DND-41 (cell line): ENCODE results near the gene HOOK1.

Source experiments
- ATAC-seq: fragments of 200-7000 bp; cut with Tn5 transposase; 3 replicates; pipeline ENCODE4 v1.9.1; 2021; ENCODE audit warnings: low read depth; ENCODE audit not compliant: insufficient read depth
- DNase-seq: peaks from one replicate; pipeline ENCODE4 v3.0.0-alpha.2; 2020
- H2AFZ ChIP-seq: 2 replicates; pipeline ENCODE4 v1.6.0; 2012; ENCODE audit warnings: low read depth, low read length
- H3K27ac ChIP-seq: 2 replicates; pipeline ENCODE4 v1.5.1; 2012; ENCODE audit warnings: low read length, inconsistent platforms
- H3K27me3 ChIP-seq: fragments of 200-600 bp; sonication (generic); 2 replicates; pipeline ENCODE4 v1.6.0; 2012; ENCODE audit warnings: low read length, mild to moderate bottlenecking, inconsistent platforms; ENCODE audit not compliant: insufficient read depth, poor library complexity
- H3K36me3 ChIP-seq: 2 replicates; pipeline ENCODE4 v1.5.1; 2012; ENCODE audit warnings: low read length, inconsistent platforms; ENCODE audit not compliant: insufficient read depth
- H3K4me1 ChIP-seq: 2 replicates; pipeline ENCODE4 v1.5.1; 2012; ENCODE audit warnings: mild to moderate bottlenecking, low read length; ENCODE audit not compliant: insufficient read depth
- H3K4me2 ChIP-seq: 2 replicates; pipeline ENCODE4 v1.6.0; 2012; ENCODE audit warnings: mild to moderate bottlenecking, moderate library complexity, low read length, inconsistent platforms; ENCODE audit not compliant: insufficient read depth
- H3K4me3 ChIP-seq, 2 experiments: fragments of 200-600 bp in 1 of 2; shearing (Covaris generic) in 1 of 2; 2 replicates each; pipeline ENCODE4 v1.5.1; 2012 to 2016; ENCODE audit warnings: inconsistent platforms in 2 of 2, low read length in 2 of 2, mild to moderate bottlenecking in 2 of 2, low read depth in 1 of 2, moderate library complexity in 1 of 2
- H3K79me2 ChIP-seq: 2 replicates; pipeline ENCODE4 v1.6.0; 2012; ENCODE audit warnings: low read length, inconsistent platforms; ENCODE audit not compliant: insufficient read depth
- H3K9ac ChIP-seq: 2 replicates; pipeline ENCODE4 v1.6.0; 2012; ENCODE audit warnings: low read depth, mild to moderate bottlenecking, inconsistent platforms, low read length, moderate library complexity
- H3K9me3 ChIP-seq: 2 replicates; pipeline ENCODE4 v1.5.1; 2012; ENCODE audit warnings: low read length, moderate library complexity, mild to moderate bottlenecking, inconsistent platforms; ENCODE audit not compliant: insufficient read depth, severe bottlenecking
- H4K20me1 ChIP-seq: 2 replicates; pipeline ENCODE4 v1.6.0; 2012; ENCODE audit warnings: low read length; ENCODE audit not compliant: insufficient read depth
- EZH2 ChIP-seq: IDR thresholded peaks from 3 replicates; pipeline ENCODE4 v1.6.1; 2012; ENCODE audit warnings: borderline replicate concordance, low read depth, mild to moderate bottlenecking, moderate library complexity, low read length, inconsistent platforms; ENCODE audit not compliant: severe bottlenecking
- TF ChIP-seq, protein P1 (sequence below): IDR thresholded peaks from 2 replicates; pipeline ENCODE4 v1.5.1; 2012; ENCODE audit warnings: borderline replicate concordance, low read length, moderate library complexity, mild to moderate bottlenecking; ENCODE audit not compliant: poor library complexity, severe bottlenecking; ENCODE audit errors: extremely low read depth

Gene HOOK1

DNA sequence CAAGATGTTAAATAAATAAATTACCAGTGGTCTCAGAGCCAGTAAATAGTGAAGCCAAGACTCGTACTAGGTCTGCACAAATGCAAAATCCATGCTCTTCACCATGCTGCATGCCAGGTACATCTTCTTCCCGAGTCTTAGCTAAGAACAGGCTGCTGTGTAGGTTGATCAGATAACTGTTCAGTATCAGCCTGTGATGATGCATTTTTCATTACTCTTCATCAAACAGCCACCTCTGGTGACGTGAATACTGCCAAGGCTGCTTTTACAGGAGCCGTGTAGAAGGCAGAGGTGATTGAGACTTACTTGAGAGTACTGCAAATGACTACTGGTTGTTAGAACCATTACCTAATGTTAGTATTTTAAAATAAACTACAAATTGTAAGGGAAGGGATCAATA, 39.3 kb upstream of the HOOK1 start:
- H4K20me1 ChIP-seq, result no peaks in the 10 kb centered on the region
- ATAC-seq (no peak), DNase-seq (no peak)
- H3K4me1 ChIP-seq, result no peaks in the 10 kb centered on the region
- no peaks in the 10 kb centered on the region for H3K36me3 ChIP-seq
- no peaks in the 10 kb centered on the region for H3K27me3 ChIP-seq
- no peak overlapping the region for H3K4me2 ChIP-seq
- no peak overlapping the region for H3K9ac ChIP-seq
- TF ChIP-seq, protein P1, sequence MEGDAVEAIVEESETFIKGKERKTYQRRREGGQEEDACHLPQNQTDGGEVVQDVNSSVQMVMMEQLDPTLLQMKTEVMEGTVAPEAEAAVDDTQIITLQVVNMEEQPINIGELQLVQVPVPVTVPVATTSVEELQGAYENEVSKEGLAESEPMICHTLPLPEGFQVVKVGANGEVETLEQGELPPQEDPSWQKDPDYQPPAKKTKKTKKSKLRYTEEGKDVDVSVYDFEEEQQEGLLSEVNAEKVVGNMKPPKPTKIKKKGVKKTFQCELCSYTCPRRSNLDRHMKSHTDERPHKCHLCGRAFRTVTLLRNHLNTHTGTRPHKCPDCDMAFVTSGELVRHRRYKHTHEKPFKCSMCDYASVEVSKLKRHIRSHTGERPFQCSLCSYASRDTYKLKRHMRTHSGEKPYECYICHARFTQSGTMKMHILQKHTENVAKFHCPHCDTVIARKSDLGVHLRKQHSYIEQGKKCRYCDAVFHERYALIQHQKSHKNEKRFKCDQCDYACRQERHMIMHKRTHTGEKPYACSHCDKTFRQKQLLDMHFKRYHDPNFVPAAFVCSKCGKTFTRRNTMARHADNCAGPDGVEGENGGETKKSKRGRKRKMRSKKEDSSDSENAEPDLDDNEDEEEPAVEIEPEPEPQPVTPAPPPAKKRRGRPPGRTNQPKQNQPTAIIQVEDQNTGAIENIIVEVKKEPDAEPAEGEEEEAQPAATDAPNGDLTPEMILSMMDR, result no peak
- no peak for TF ChIP-seq EZH2
- H2AFZ ChIP-seq, result no peak overlapping the region
- H3K79me2 ChIP-seq, result no peaks in the 10 kb centered on the region
- no peaks in the 10 kb centered on the region for H3K9me3 ChIP-seq
- no peak overlapping the region for H3K27ac ChIP-seq
- no peak overlapping the region for H3K4me3 ChIP-seq

DNA sequence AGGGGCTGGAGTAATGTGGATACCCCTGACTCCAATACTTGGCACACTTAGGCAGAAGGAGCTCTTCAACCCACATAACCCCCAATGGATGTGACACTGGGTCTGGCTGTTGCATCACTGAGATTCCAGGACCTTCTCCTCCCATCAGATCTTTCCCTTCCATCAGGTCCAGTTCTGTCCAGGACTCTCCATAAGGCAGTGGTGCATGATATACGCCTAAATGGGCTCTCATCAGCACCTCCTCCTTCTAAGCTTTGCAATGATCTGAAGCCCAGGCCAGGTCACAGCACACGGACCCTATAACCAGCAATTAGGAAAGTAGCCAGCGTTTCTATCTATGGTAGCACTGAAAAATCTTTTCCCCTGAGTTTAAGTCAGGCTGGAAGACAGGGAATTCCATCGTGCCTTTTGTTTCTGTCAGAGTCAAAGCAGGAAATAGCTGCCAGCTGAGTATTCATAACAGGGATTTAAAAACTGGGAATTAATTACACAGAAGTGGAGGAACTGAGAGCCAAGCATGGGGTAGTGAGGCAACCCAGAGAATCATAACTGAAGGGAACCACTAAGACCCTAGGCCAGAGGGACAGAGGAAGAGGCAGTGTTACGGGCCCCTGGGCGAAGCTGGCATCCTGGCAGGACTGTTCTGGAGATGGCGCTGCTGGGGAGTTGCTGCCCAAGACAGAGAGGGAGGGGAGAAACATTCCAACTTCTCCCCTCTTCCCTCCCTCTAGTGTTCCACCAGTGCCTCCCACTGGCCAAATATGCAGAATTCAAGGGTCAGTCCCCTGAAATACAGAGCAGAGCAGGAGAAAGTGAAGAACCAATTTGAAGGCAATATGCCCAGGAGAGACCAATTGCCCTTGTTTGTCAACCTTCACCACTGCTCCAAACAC, 37.5 kb upstream of the HOOK1 start:
- DNase-seq (no peak), ATAC-seq (no peak)
- Histone ChIP-seq H3K27me3 (no peaks in the 10 kb centered on the region), H3K4me1 (no peaks in the 10 kb centered on the region), H4K20me1 (no peaks in the 10 kb centered on the region), H3K4me3 (no peak overlapping the region), H3K9me3 (no peaks in the 10 kb centered on the region), H2AFZ (no peak overlapping the region), H3K9ac (no peak overlapping the region), H3K4me2 (no peak overlapping the region), H3K79me2 (no peaks in the 10 kb centered on the region), H3K36me3 (no peaks in the 10 kb centered on the region), H3K27ac (no peak overlapping the region)
- TF ChIP-seq, protein P1, result peak; percentile 17
- TF ChIP-seq EZH2, result no peak

DNA sequence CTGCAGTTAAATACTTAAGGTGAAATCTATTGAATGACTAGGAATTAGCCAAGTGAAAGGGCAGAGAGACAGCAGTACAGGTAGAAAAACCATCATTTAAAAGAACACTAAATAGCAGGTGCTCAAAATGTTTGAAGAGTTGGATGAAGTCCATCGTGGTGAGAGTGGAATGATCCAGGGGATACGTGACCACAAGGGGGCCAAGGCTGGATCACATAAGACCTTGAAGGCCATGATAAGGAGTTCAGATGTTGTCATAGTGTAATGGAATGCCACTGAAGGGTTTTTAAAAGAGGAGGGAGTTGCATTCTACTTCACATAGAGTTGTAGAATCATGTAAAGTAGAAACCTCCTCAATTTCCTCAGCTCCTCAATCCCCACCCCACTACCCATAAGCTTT, 34.8 kb upstream of the HOOK1 start:
- DNase-seq (no peak), ATAC-seq (no peak)
- no peaks in the 10 kb centered on the region for H3K9me3 ChIP-seq

More for the DNA sequence above, 34.8 kb upstream of the HOOK1 start:
- H3K27ac ChIP-seq, result no peak overlapping the region
- no peak overlapping the region for H3K4me3 ChIP-seq
- H3K4me2 ChIP-seq, result no peak overlapping the region
- H3K4me1 ChIP-seq, result no peaks in the 10 kb centered on the region
- no peaks in the 10 kb centered on the region for H3K27me3 ChIP-seq
- no peaks in the 10 kb centered on the region for H3K79me2 ChIP-seq
- no peaks in the 10 kb centered on the region for H4K20me1 ChIP-seq
- no peak overlapping the region for H3K9ac ChIP-seq
- TF ChIP-seq, protein P1, result peak; percentile 36
- TF ChIP-seq EZH2, result no peak
- no peak overlapping the region for H2AFZ ChIP-seq
- H3K36me3 ChIP-seq, result no peaks in the 10 kb centered on the region
